SK-N-SH (cell line): ENCODE data around the gene MAX. TPM values are rescaled to one million over a fixed set of nuclear protein-coding genes. Genes with fewer than 3 reads are reported as not detected.

Experiments used
- CTCF ChIA-PET: fragments of 300-600, 350-600 bp; formaldehyde crosslinking; extraction: SDS; loops from one replicate; lab custom pipeline; 2021; lab: Yijun Ruan, JAX
- POLR2A ChIA-PET: fragments of 350-600 bp; sonication (Branson Sonifier 250); formaldehyde crosslinking; extraction: SDS; loops from one replicate; lab custom pipeline; 2020; ENCODE audit warnings: antibody characterized with exemption, inconsistent platforms; lab: Yijun Ruan, JAX
- DNase-seq: peaks from one replicate; pipeline ENCODE4 v3.0.0; 2012
- H2AFZ ChIP-seq: fragments of 200-600 bp; sonication (generic); 2 replicates; pipeline ENCODE4 v1.8.1; 2016; ENCODE audit warnings: antibody characterized with exemption, mild to moderate bottlenecking, low read depth
- H3F3A ChIP-seq: fragments of 200-600 bp; sonication (generic); replicated peaks from 2 replicates; pipeline ENCODE3; 2016; ENCODE audit warnings: antibody characterized with exemption, mild to moderate bottlenecking; ENCODE audit not compliant: insufficient read depth
- H3K27ac ChIP-seq, 2 experiments: fragments of 200-500 bp in 1 of 2; fragments of 200-600 bp in 1 of 2; sonication (Bioruptor generic) in 1 of 2; sonication (generic), shearing (Covaris generic) in 1 of 2; 2 replicates each; pipeline versions ENCODE4 v1.5.1 to v1.6.1; 2014 to 2016; ENCODE audit warnings: low read depth in 2 of 2, inconsistent platforms in 1 of 2, low read length in 1 of 2, mild to moderate bottlenecking in 1 of 2, mixed read lengths in 1 of 2
- H3K27me3 ChIP-seq: fragments of 200-600 bp; sonication (generic), shearing (Covaris generic); 2 replicates; pipeline ENCODE4 v1.6.1; 2016; ENCODE audit warnings: mixed run types; ENCODE audit not compliant: insufficient read depth
- H3K36me3 ChIP-seq, 2 experiments: fragments of 200-500 bp in 1 of 2; fragments of 200-600 bp in 1 of 2; sonication (Bioruptor generic) in 1 of 2; sonication (generic) in 1 of 2; replicated peaks in 1 of 2; 2 replicates each; pipeline versions ENCODE3 to v1.5.1; 2014 to 2016; ENCODE audit warnings: low read length in 1 of 2, mild to moderate bottlenecking in 1 of 2; ENCODE audit not compliant: insufficient read depth in 2 of 2, control insufficient read depth in 1 of 2
- H3K4me1 ChIP-seq, 2 experiments: fragments of 200-500 bp in 1 of 2; fragments of 200-600 bp in 1 of 2; sonication (Bioruptor generic) in 1 of 2; sonication (generic), shearing (Covaris generic) in 1 of 2; 2 replicates each; pipeline versions ENCODE4 v1.5.1 to v1.6.1; 2014 to 2016; ENCODE audit warnings: low read depth in 1 of 2, low read length in 1 of 2, mixed run types in 1 of 2; ENCODE audit not compliant: insufficient read depth in 2 of 2, control insufficient read depth in 1 of 2
- H3K4me2 ChIP-seq: fragments of 200-600 bp; sonication (generic), shearing (Covaris generic); 2 replicates; pipeline ENCODE4 v1.6.1; 2017; ENCODE audit warnings: mixed run types
- H3K4me3 ChIP-seq, 2 experiments: fragments of 200-500 bp in 1 of 2; fragments of 200-600 bp in 1 of 2; sonication (Bioruptor generic) in 1 of 2; sonication (generic), shearing (Covaris generic) in 1 of 2; 2 replicates each; pipeline versions ENCODE4 v1.5.1 to v1.8.1; 2014 to 2016; ENCODE audit warnings: low read depth in 2 of 2, inconsistent platforms in 1 of 2, low read length in 1 of 2, mild to moderate bottlenecking in 1 of 2, mixed read lengths in 1 of 2, moderate library complexity in 1 of 2
- H3K79me2 ChIP-seq: fragments of 200-600 bp; sonication (generic); 2 replicates; pipeline ENCODE4 v1.8.1; 2017; ENCODE audit warnings: mild to moderate bottlenecking; ENCODE audit not compliant: insufficient read depth
- H3K9ac ChIP-seq: fragments of 200-600 bp; sonication (generic); 2 replicates; pipeline ENCODE4 v1.6.1; 2017; ENCODE audit warnings: mixed run types
- H3K9me2 ChIP-seq: fragments of 200-600 bp; sonication (generic); 2 replicates; pipeline ENCODE4 v1.6.1; 2017; ENCODE audit warnings: mixed run types
- H3K9me3 ChIP-seq: fragments of 200-600 bp; sonication (generic); 2 replicates; pipeline ENCODE4 v1.6.1; 2017; ENCODE audit warnings: mixed run types, mild to moderate bottlenecking, moderate library complexity
- H4K20me1 ChIP-seq: fragments of 200-600 bp; sonication (generic); 2 replicates; pipeline ENCODE4 v1.6.1; 2017; ENCODE audit warnings: mild to moderate bottlenecking, mixed run types; ENCODE audit not compliant: insufficient read depth
- CTCF ChIP-seq: fragments of 200-600 bp; sonication (generic); IDR thresholded peaks from 2 replicates; pipeline ENCODE4 v1.6.1; 2017; ENCODE audit warnings: antibody characterized with exemption, mild to moderate bottlenecking, moderate library complexity
- FOXJ3 ChIP-seq: sonication (generic); formaldehyde crosslinking; IDR thresholded peaks from 2 replicates; pipeline ENCODE4 v1.5.1; 2020; ENCODE audit warnings: mild to moderate bottlenecking, missing genetic modification reagents
- IRF3 ChIP-seq: fragments of 150-350 bp; IDR thresholded peaks from 2 replicates; pipeline ENCODE4 v1.6.1; 2016; ENCODE audit warnings: mild to moderate bottlenecking, low read depth, low read length
- PBX3 ChIP-seq: IDR thresholded peaks from 2 replicates; pipeline ENCODE4; 2012
- RCOR1 ChIP-seq: fragments of 150-350 bp; IDR thresholded peaks from 2 replicates; pipeline ENCODE4 v1.6.1; 2017; ENCODE audit warnings: antibody characterized with exemption, low read length
- RXRA ChIP-seq: IDR thresholded peaks from 2 replicates; pipeline ENCODE4 v1.4.0; 2012; ENCODE audit warnings: low read depth, mild to moderate bottlenecking, borderline replicate concordance
- SIN3A ChIP-seq: IDR thresholded peaks from 2 replicates; pipeline ENCODE4 v1.6.1; 2012; ENCODE audit warnings: low read depth, mild to moderate bottlenecking, low read length, moderate library complexity, borderline replicate concordance
- USF2 ChIP-seq: fragments of 150-350 bp; IDR thresholded peaks from 2 replicates; pipeline ENCODE4 v1.6.1; 2017; ENCODE audit warnings: antibody characterized with exemption, low read length, low read depth, borderline replicate concordance
- YY1 ChIP-seq: IDR thresholded peaks from 2 replicates; pipeline ENCODE4 v1.4.0; 2012; ENCODE audit warnings: low read depth, mild to moderate bottlenecking
- ZBTB33 ChIP-seq: IDR thresholded peaks from 2 replicates; pipeline ENCODE4 v1.4.0; 2012; ENCODE audit warnings: low read depth, borderline replicate concordance
- WGBS: methylation state at CpG from one replicate; pipeline ENCODE4 v1.1.6; 2017; ENCODE audit warnings: low lambda C conversion rate; 5-methylcytosine and 5-hydroxymethylcytosine counted together
- polyA plus RNA-seq, 3 experiments: library from polyadenylated mRNA; depleted of rRNA; stranded (reverse); fragments of >200 nt; gene quantifications; 2 replicates each; pipeline ENCODE4 v1.2.3, GENCODE V29; 2012

Gene MAX
- polyA plus RNA-seq, 1 of the 3 experiments (the other 2 are of a cell fraction) = 103 TPM

- TF ChIP-seq PBX3 = no peak
- TF ChIP-seq YY1 = no peak
- TF ChIP-seq RXRA = no peak
- TF ChIP-seq CTCF = no peak
- TF ChIP-seq SIN3A = no peak
- no peak for TF ChIP-seq IRF3
These were observed 36.6 kb downstream of the MAX start (continued) for GRCh38 chr14:65065719-65066118.

- POLR2A ChIA-PET = no interaction called here
- no peak overlapping the region for H3K4me2 ChIP-seq
- H3K79me2 ChIP-seq = no peaks in the 10 kb centered on the region
- no peak overlapping the region for H3K9ac ChIP-seq
- H3K9me3 ChIP-seq = no peaks in the 10 kb centered on the region
- H3K4me1 ChIP-seq = no peaks in the 10 kb centered on the region
- no peaks in the 10 kb centered on the region for H3K9me2 ChIP-seq
- TF ChIP-seq ZBTB33 = no peak
- no peak for TF ChIP-seq FOXJ3 (CRISPR knock-in tag)
- no peak for TF ChIP-seq USF2
- no peak for TF ChIP-seq SIN3A
- TF ChIP-seq RCOR1 = no peak
- CTCF ChIA-PET = no interaction called here
- H2AFZ ChIP-seq = no peak overlapping the region
- no peak overlapping the region for H3K4me3 ChIP-seq
- H3K27ac ChIP-seq = no peak overlapping the region
- H3K27me3 ChIP-seq = no peaks in the 10 kb centered on the region
- no peak for DNase-seq
- H4K20me1 ChIP-seq = no peaks in the 10 kb centered on the region
- 91% methylated on average over 16 of the region's 16 CpGs for WGBS
- H3F3A ChIP-seq = peaks cover 2% of the 10 kb centered on the region
- H3K36me3 ChIP-seq = peaks cover 11 to 37% of the 10 kb centered on the region in 2 experiments
These were observed 39.9 kb downstream of the MAX start for GRCh38 chr14:65062096-65063075.
